Gastroesophageal sphincter (tissue), 4 donors: ENCODE measurements around the gene JARID2. TPM values are rescaled to one million over a fixed set of nuclear protein-coding genes. Genes with fewer than 3 reads are reported as not detected.

Experiments
- ATAC-seq: fragments of 150-250 bp; one replicate; pipeline ENCODE4 v1.9.1; 2016; ENCODE audit warnings: mild to moderate bottlenecking, moderate library complexity
- H3K27ac ChIP-seq, 4 donors: fragments of 200-600 bp; sonication (generic) in 3 of 4; 1 replicate in 3 of 4; 2 replicates in 1 of 4; pipeline ENCODE4 v1.5.1; 2016 to 2019
- H3K27me3 ChIP-seq: fragments of 200-600 bp; sonication (generic); one replicate; pipeline ENCODE4 v1.5.1; 2019
- H3K36me3 ChIP-seq, 2 donors: fragments of 200-600 bp; sonication (generic); one replicate each; pipeline ENCODE4 v1.5.1; 2019; ENCODE audit warnings: control low read depth in 1 of 2
- H3K4me1 ChIP-seq, 3 donors: fragments of 200-600 bp; sonication (generic); 1 replicate in 2 of 3; 2 replicates in 1 of 3; pipeline ENCODE4 v1.5.1; 2016 to 2019; ENCODE audit warnings: control low read depth in 2 of 3
- H3K4me3 ChIP-seq, 2 donors: fragments of 200-600 bp; sonication (generic); one replicate each; pipeline ENCODE4 v1.5.1; 2019; ENCODE audit warnings: mild to moderate bottlenecking in 1 of 2, moderate library complexity in 1 of 2
- H3K9me3 ChIP-seq, 3 donors: fragments of 200-600 bp; sonication (generic); one replicate each; pipeline ENCODE4 v1.5.1; 2017 to 2019; ENCODE audit warnings: control low read depth in 2 of 3
- CTCF ChIP-seq, 4 experiments: fragments of 200-600 bp in 2 of 4; fragments of 450-650 bp in 2 of 4; sonication (generic) in 1 of 4; IDR thresholded peaks; one replicate each; pipeline ENCODE4 v1.5.1; 2017 to 2019; ENCODE audit warnings: antibody characterized with exemption in 4 of 4, mild to moderate bottlenecking in 2 of 4, moderate library complexity in 2 of 4
- EP300 ChIP-seq: sonication (generic); formaldehyde crosslinking; IDR thresholded peaks from one replicate; pipeline ENCODE4 v1.6.1; 2017; ENCODE audit warnings: antibody characterized with exemption, mild to moderate bottlenecking
- POLR2A ChIP-seq, 2 donors: fragments of 450-650 bp; IDR thresholded peaks; one replicate each; pipeline ENCODE4 v1.6.1; 2017; ENCODE audit warnings: antibody characterized with exemption in 2 of 2, mild to moderate bottlenecking in 2 of 2, moderate library complexity in 1 of 2
- POLR2AphosphoS5 ChIP-seq: sonication (generic); formaldehyde crosslinking; IDR thresholded peaks from one replicate; pipeline ENCODE4 v1.6.1; 2017; ENCODE audit warnings: antibody characterized with exemption
- WGBS, 2 donors: methylation state at CpG; one replicate each; pipeline ENCODE4 v1.1.5; 2018; ENCODE audit warnings: low coverage in 1 of 2; 5-methylcytosine and 5-hydroxymethylcytosine counted together
- total RNA-seq, 4 donors: library from RNA; depleted of rRNA; stranded (reverse); fragments of >200 nt; gene quantifications; one replicate each; pipeline ENCODE4 v1.1.0, GENCODE V29; 2016

Gene JARID2
- total RNA-seq, 4 donors from 2014 or later, result 6.8 to 12.3 (median 8.5) TPM

- H3K4me3 ChIP-seq, result no peak overlapping the region
- H3K9me3 ChIP-seq, result no peaks in the 10 kb centered on the region
- no peak for ATAC-seq
- 81% methylated on average over 3 of the region's 14 CpGs; no CpG with 5 or more reads in 1 of the 2 donors for WGBS, 2 donors
- H3K4me1 ChIP-seq, result peaks cover 0 to 52% (median 2%) of the 10 kb centered on the region in 3 donors
- H3K36me3 ChIP-seq, result peaks cover 0 to 25% of the 10 kb centered on the region in 2 donors
- no peaks in the 10 kb centered on the region for H3K27me3 ChIP-seq
- no peak overlapping the region for H3K27ac ChIP-seq
- TF ChIP-seq EP300 (no peak), POLR2A (IDR thresholded peaks at IDR 0.05) (no peak), POLR2AphosphoS5 (no peak), CTCF (IDR thresholded peaks at IDR 0.05) (no peak)
These were observed 243.5 kb downstream of the JARID2 start for GRCh38 chr6:15489261-15489962.

GRCh38 chr6:15490242-15491100 lies 244.6 kb downstream of the JARID2 start:
- peaks cover 0 to 52% (median 7%) of the 10 kb centered on the region in 3 donors for H3K4me1 ChIP-seq
- peaks cover 0 to 25% of the 10 kb centered on the region in 2 donors for H3K36me3 ChIP-seq
- TF ChIP-seq POLR2A (IDR thresholded peaks at IDR 0.05), result no peak
- no peak for TF ChIP-seq CTCF (IDR thresholded peaks at IDR 0.05)
- TF ChIP-seq POLR2AphosphoS5, result no peak
- no peak for TF ChIP-seq EP300
- no peak overlapping the region for H3K4me3 ChIP-seq
- no peaks in the 10 kb centered on the region for H3K27me3 ChIP-seq
- no peak for ATAC-seq
- no peaks in the 10 kb centered on the region for H3K9me3 ChIP-seq
- peak overlapping the region in 1 of 4 donors; percentile 58 for H3K27ac ChIP-seq
- WGBS, 2 donors, result 81 to 86% methylated on average over 7 to 11 of the region's 11 CpGs

GRCh38 chr6:15491255-15491985 lies 245.6 kb downstream of the JARID2 start:
- Histone ChIP-seq H3K4me1 (peaks cover 0 to 55% (median 10%) of the 10 kb centered on the region in 3 donors), H3K27me3 (no peaks in the 10 kb centered on the region), H3K36me3 (peaks cover 0 to 33% of the 10 kb centered on the region in 2 donors), H3K4me3 (no peak overlapping the region), H3K27ac (peak overlapping the region in 1 of 4 donors; percentile 58), H3K9me3 (no peaks in the 10 kb centered on the region)
- no peak for TF ChIP-seq EP300
- peak; percentile 67 for TF ChIP-seq POLR2AphosphoS5
- peak; percentile 88 to 93 (median 91) for TF ChIP-seq CTCF (IDR thresholded peaks at IDR 0.05)
- 15 to 24% methylated on average over 3 to 8 of the region's 9 CpGs for WGBS, 2 donors
- ATAC-seq, result peak; percentile 68

GRCh38 chr6:15491986-15492269 lies 246.1 kb downstream of the JARID2 start:
- WGBS, 2 donors, result 37 to 80% methylated on average over 2 to 5 of the region's 5 CpGs

More at GRCh38 chr6:15491986-15492269, 246.1 kb downstream of the JARID2 start:
- Histone ChIP-seq H3K27me3 (no peaks in the 10 kb centered on the region), H3K9me3 (no peaks in the 10 kb centered on the region), H3K4me3 (no peak overlapping the region), H3K4me1 (peaks cover 0 to 55% (median 10%) of the 10 kb centered on the region in 3 donors), H3K36me3 (peaks cover 0 to 38% of the 10 kb centered on the region in 2 donors), H3K27ac (no peak overlapping the region)
- ATAC-seq, result no peak
- TF ChIP-seq POLR2A (IDR thresholded peaks at IDR 0.05) (no peak), CTCF (IDR thresholded peaks at IDR 0.05) (no peak), EP300 (no peak), POLR2AphosphoS5 (no peak)
